Prostate gland (tissue), 2 donors: ENCODE results near the gene KIAA1755.

Experiments used
- CTCF ChIP-seq, 4 experiments: fragments of 200-600 bp in 2 of 4; fragments of 450-650 bp in 2 of 4; sonication (generic) in 2 of 4; IDR thresholded peaks; 1 replicate in 3 of 4; 2 replicates in 1 of 4; pipeline ENCODE4 v1.5.1; 2016 to 2019; ENCODE audit warnings: antibody characterized with exemption in 4 of 4, mild to moderate bottlenecking in 2 of 4, moderate library complexity in 2 of 4
- POLR2A ChIP-seq: fragments of 450-650 bp; IDR thresholded peaks from one replicate; pipeline ENCODE4 v1.6.1; 2016; ENCODE audit warnings: antibody characterized with exemption, mild to moderate bottlenecking
- POLR2AphosphoS5 ChIP-seq: sonication (generic); formaldehyde crosslinking; IDR thresholded peaks from one replicate; pipeline ENCODE4 v1.6.1; 2017; ENCODE audit warnings: antibody characterized with exemption

GRCh38 chr20:38216746-38217595 is 43.6 kb downstream of the KIAA1755 start:
- TF ChIP-seq CTCF (IDR thresholded peaks at IDR 0.05) = no peak
- no peak for TF ChIP-seq POLR2AphosphoS5
- no peak for TF ChIP-seq POLR2A
